HepG2 (cell line): Measurements from ENCODE around the gene TWIST2.

ENCODE experiments used
- ARID3A ChIP-seq: IDR thresholded peaks from 2 replicates; pipeline ENCODE4 v1.6.1; 2012; ENCODE audit warnings: low read depth, low read length, improper control_type of control experiment
- CTCF ChIP-seq: sonication (generic); formaldehyde crosslinking; IDR thresholded peaks from 2 replicates; pipeline ENCODE4 v1.5.0; 2020; ENCODE audit warnings: mild to moderate bottlenecking, missing genetic modification reagents, moderate library complexity
- KLF9 ChIP-seq: IDR thresholded peaks from 2 replicates; pipeline ENCODE4 v1.6.1; 2016; ENCODE audit warnings: low read depth
- MYC ChIP-seq: sonication (generic); formaldehyde crosslinking; IDR thresholded peaks from 2 replicates; pipeline ENCODE4 v1.9.0; 2021; ENCODE audit warnings: missing genetic modification reagents, borderline replicate concordance
- NFE2L1 ChIP-seq: sonication (generic); formaldehyde crosslinking; IDR thresholded peaks from 2 replicates; pipeline ENCODE4 v1.4.0; 2020; ENCODE audit warnings: missing genetic modification reagents, mild to moderate bottlenecking, borderline replicate concordance
- TOE1 ChIP-seq: sonication (generic); formaldehyde crosslinking; IDR thresholded peaks from 2 replicates; pipeline ENCODE4 v1.4.0; 2020; ENCODE audit warnings: mild to moderate bottlenecking, missing genetic modification reagents
- USF2 ChIP-seq, 2 experiments: sonication (generic) in 1 of 2; formaldehyde crosslinking in 1 of 2; IDR thresholded peaks; 2 replicates each; pipeline versions ENCODE4 v1.5.1 to v1.6.1; 2011 to 2020; ENCODE audit warnings: borderline replicate concordance in 1 of 2, low read depth in 1 of 2, low read length in 1 of 2, mild to moderate bottlenecking in 1 of 2, missing genetic modification reagents in 1 of 2, moderate library complexity in 1 of 2
- ZNF331 ChIP-seq: sonication (generic); formaldehyde crosslinking; IDR thresholded peaks from 2 replicates; pipeline ENCODE4 v1.4.0; 2020; ENCODE audit warnings: missing genetic modification reagents
- ZNF367 ChIP-seq: sonication (generic); formaldehyde crosslinking; IDR thresholded peaks from 2 replicates; pipeline ENCODE4 v1.4.0; 2020; ENCODE audit warnings: missing genetic modification reagents, borderline replicate concordance

- TF ChIP-seq NFE2L1 (CRISPR knock-in tag) (no peak), KLF9 (no peak), CTCF (peak; percentile 81), USF2 (IDR thresholded peaks at IDR 0.05; ENCODE audit: low read depth, low read length) (no peak), USF2 (CRISPR knock-in tag; IDR thresholded peaks at IDR 0.05; ENCODE audit: borderline replicate concordance) (no peak), ARID3A (no peak), ZNF367 (CRISPR knock-in tag) (no peak), TOE1 (CRISPR knock-in tag) (no peak), MYC (CRISPR knock-in tag) (no peak), ZNF331 (no peak)
Measured at GRCh38 chr2:238945433-238946150, 97.7 kb downstream of the TWIST2 start.
